SU-DHL-6 (cell line): ENCODE results near the gene AGAP1.

ENCODE experiments used
- H2AFZ ChIP-seq: fragments of 200-600 bp; sonication (generic); 2 replicates; pipeline ENCODE4 v1.6.1; 2014; ENCODE audit warnings: low read depth, mild to moderate bottlenecking, moderate library complexity, mixed read lengths, antibody characterized with exemption, low read length; ENCODE audit not compliant: severe bottlenecking
- H3F3A ChIP-seq: fragments of 200-600 bp; shearing (Covaris generic); 2 replicates; pipeline ENCODE4 v1.6.0; 2016; ENCODE audit warnings: antibody characterized with exemption, mild to moderate bottlenecking; ENCODE audit not compliant: insufficient read depth
- H3K27ac ChIP-seq: fragments of 200-600 bp; sonication (generic); 2 replicates; pipeline ENCODE4 v1.5.1; 2016; ENCODE audit warnings: low read depth, mild to moderate bottlenecking, low read length, moderate library complexity, mixed read lengths
- H3K27me3 ChIP-seq: fragments of 200-600 bp; sonication (generic), shearing (Covaris generic); 2 replicates; pipeline ENCODE4 v1.6.0; 2014; ENCODE audit warnings: mild to moderate bottlenecking, low read length
- H3K36me3 ChIP-seq: fragments of 200-600 bp; sonication (generic); 2 replicates; pipeline ENCODE4 v1.6.1; 2014; ENCODE audit warnings: mild to moderate bottlenecking, low read length, mixed read lengths
- H3K4me2 ChIP-seq: fragments of 300-600, 200-600 bp; shearing (Covaris generic), sonication (generic); 2 replicates; pipeline ENCODE4 v1.6.0; 2014; ENCODE audit warnings: low read length, low read depth, mild to moderate bottlenecking; ENCODE audit not compliant: poor library complexity, severe bottlenecking
- H3K4me3 ChIP-seq: fragments of 200-600 bp; sonication (generic); 2 replicates; pipeline ENCODE4 v1.5.1; 2014; ENCODE audit warnings: antibody characterized with exemption, low read length, mild to moderate bottlenecking, mixed read lengths; ENCODE audit not compliant: insufficient read depth, poor library complexity, severe bottlenecking
- H3K79me2 ChIP-seq: fragments of 200-600 bp; sonication (generic); 2 replicates; pipeline ENCODE4 v1.6.1; 2014; ENCODE audit warnings: mild to moderate bottlenecking, low read length, moderate library complexity; ENCODE audit not compliant: insufficient read depth
- H3K9ac ChIP-seq: fragments of 200-600 bp; sonication (generic); 2 replicates; pipeline ENCODE4 v1.7.0; 2014; ENCODE audit warnings: mild to moderate bottlenecking, low read length
- H3K9me2 ChIP-seq: fragments of 200-600 bp; sonication (generic); replicated peaks from 2 replicates; pipeline ENCODE4 v1.6.1; 2014; ENCODE audit warnings: low read length; ENCODE audit not compliant: insufficient read depth
- H3K9me3 ChIP-seq: fragments of 200-600 bp; sonication (generic); 2 replicates; pipeline ENCODE4 v1.6.1; 2014; ENCODE audit warnings: low read length, mixed read lengths; ENCODE audit not compliant: insufficient read depth
- H4K20me1 ChIP-seq: fragments of 200-600 bp; sonication (generic); 2 replicates; pipeline ENCODE4 v1.6.1; 2014; ENCODE audit warnings: low read depth, mild to moderate bottlenecking, antibody characterized with exemption, low read length, moderate library complexity, mixed read lengths
- CTCF ChIP-seq: fragments of 200-600 bp; sonication (generic); IDR thresholded peaks from one replicate; pipeline ENCODE4 v1.5.1; 2017; ENCODE audit warnings: antibody characterized with exemption, mild to moderate bottlenecking, low read length, moderate library complexity; ENCODE audit not compliant: insufficient read depth, poor library complexity, severe bottlenecking
- EZH2phosphoT487 ChIP-seq: fragments of 200-600 bp; sonication (generic), shearing (Covaris generic); conservative IDR thresholded peaks from 2 replicates; pipeline ENCODE4 v1.6.1; 2018; ENCODE audit warnings: mild to moderate bottlenecking, antibody characterized with exemption, low read length, moderate library complexity, mixed read lengths

AGAP1 gene

DNA sequence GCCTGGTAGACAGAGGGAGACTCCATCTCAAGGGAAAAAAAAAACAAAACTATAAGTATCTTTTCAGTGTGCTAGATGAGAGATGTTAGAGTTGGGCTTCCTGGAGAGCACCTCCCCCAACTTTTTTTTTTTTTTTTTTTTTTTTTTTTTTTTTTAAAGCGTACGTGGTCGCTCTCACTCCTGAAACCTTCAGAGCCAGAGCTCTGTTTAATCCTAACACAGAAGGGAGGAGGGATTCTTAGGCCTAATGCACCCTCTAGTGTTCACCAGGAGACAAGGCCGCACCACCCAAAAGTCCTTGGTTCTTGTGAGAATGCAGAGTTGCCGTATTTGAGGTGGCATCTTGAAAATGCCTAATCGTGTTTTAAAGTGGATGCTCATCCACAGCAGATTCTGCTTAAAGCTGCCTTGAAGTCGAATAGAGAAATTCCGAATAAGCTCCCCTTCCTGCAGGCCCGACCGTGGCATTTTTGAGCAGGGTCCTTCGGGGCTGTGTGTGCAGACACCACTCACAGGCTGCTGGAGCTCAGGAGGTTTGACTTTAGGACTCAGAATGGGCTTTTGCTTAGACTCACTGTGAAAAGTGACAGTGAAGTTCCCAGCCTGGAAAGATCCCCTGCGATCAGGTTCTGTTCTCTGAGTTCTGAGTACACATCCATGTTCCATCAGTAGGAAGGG is 252.6 kb downstream of the AGAP1 start:
- Histone ChIP-seq H3K4me2 (no peak overlapping the region), H2AFZ (no peak overlapping the region), H3K4me3 (no peak overlapping the region), H3K27ac (no peak overlapping the region), H3K36me3 (no peaks in the 10 kb centered on the region), H3K79me2 (no peaks in the 10 kb centered on the region), H4K20me1 (no peaks in the 10 kb centered on the region), H3K9me2 (no peaks in the 10 kb centered on the region), H3K27me3 (no peaks in the 10 kb centered on the region), H3K9me3 (no peaks in the 10 kb centered on the region), H3F3A (no peaks in the 10 kb centered on the region), H3K9ac (no peak overlapping the region)
- TF ChIP-seq EZH2phosphoT487 (no peak), CTCF (peak; percentile 67)

- Histone ChIP-seq H3K9ac (no peak overlapping the region), H3K4me3 (no peak overlapping the region), H3K4me2 (no peak overlapping the region), H3F3A (no peaks in the 10 kb centered on the region), H3K27ac (no peak overlapping the region), H4K20me1 (no peaks in the 10 kb centered on the region), H3K9me3 (no peaks in the 10 kb centered on the region), H3K27me3 (no peaks in the 10 kb centered on the region), H3K36me3 (no peaks in the 10 kb centered on the region), H3K79me2 (no peaks in the 10 kb centered on the region), H2AFZ (no peak overlapping the region), H3K9me2 (no peaks in the 10 kb centered on the region)
- TF ChIP-seq CTCF (no peak), EZH2phosphoT487 (no peak)
Observed at GRCh38 chr2:235747001-235747785, 253.3 kb downstream of the AGAP1 start.

- TF ChIP-seq CTCF (no peak), EZH2phosphoT487 (no peak)
Observed at GRCh38 chr2:235747786-235748091, 253.9 kb downstream of the AGAP1 start.

More at GRCh38 chr2:235747786-235748091, 253.9 kb downstream of the AGAP1 start:
- no peak overlapping the region for H3K27ac ChIP-seq
- no peak overlapping the region for H3K4me3 ChIP-seq
- no peak overlapping the region for H3K9ac ChIP-seq
- H4K20me1 ChIP-seq, result no peaks in the 10 kb centered on the region
- H3K4me2 ChIP-seq, result no peak overlapping the region
- no peaks in the 10 kb centered on the region for H3K27me3 ChIP-seq
- no peaks in the 10 kb centered on the region for H3K79me2 ChIP-seq
- H3K36me3 ChIP-seq, result no peaks in the 10 kb centered on the region
- no peak overlapping the region for H2AFZ ChIP-seq
- H3K9me2 ChIP-seq, result no peaks in the 10 kb centered on the region
- no peaks in the 10 kb centered on the region for H3F3A ChIP-seq
- no peaks in the 10 kb centered on the region for H3K9me3 ChIP-seq
